LoVo (cell line): ENCODE data around the gene BABAM1.
A peak's percentile ranks its signal among the peaks of the same experiment; 100 is the strongest.

Source experiments
- DNase-seq: peaks from one replicate; pipeline ENCODE4 v3.0.0-alpha.2; 2016; ENCODE audit warnings: low spot score

Gene BABAM1

GRCh38 chr19:17266975-17267788 lies at the start of gene BABAM1:
TSS of gene BABAM1 (plus strand) at chr19:17267443. CDS start at chr19:17268807, 1,364 bp downstream.
- DNase-seq = peak; percentile 95

DNA sequence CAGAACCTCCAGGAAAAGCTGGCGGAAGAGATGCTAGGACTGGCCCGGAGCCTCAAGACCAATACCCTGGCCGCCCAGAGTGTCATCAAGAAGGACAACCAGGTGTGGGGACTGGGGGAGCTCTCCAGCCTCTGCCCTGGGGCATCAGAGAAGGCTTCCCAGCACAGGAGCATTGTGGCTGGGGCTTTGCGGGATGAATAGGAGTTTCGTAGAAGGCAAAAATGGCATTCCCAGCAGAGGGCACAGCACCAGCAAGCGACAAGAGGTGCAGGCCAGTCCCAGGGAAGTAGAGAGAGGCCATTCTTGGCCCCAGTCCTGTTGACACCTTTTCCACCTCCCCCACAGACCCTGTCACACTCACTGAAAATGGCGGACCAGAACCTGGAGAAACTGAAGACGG lies 48.0 kb upstream of the BABAM1 start:
- no peak for DNase-seq

DNA sequence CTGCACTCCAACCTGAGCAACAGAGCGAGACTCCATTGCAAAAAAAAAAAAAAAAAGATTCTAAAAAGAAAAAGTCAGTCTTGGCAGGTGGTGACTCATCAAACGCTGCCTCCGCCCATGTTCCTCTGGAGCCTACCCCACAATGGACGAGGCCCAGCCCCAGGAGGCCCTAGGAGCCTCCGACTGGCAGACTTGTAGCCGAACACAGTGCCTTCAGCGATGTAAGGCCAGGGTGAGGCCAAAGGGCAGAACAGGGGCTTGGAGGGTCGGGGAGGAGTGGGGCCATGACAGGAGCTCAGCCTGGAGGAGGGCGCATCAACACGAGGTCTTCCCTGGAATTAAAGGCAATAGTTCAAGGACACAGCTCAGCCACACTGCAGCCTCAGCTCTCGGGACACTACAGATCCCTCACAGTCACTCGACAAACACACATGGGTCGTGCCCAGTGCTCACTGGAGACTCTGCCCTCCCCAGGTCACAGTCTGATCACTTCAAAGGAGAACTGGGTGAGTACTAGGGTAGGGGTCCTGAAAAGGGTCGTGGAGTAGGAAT lies 47.0 kb upstream of the BABAM1 start:
- DNase-seq = peak; percentile 39

DNA sequence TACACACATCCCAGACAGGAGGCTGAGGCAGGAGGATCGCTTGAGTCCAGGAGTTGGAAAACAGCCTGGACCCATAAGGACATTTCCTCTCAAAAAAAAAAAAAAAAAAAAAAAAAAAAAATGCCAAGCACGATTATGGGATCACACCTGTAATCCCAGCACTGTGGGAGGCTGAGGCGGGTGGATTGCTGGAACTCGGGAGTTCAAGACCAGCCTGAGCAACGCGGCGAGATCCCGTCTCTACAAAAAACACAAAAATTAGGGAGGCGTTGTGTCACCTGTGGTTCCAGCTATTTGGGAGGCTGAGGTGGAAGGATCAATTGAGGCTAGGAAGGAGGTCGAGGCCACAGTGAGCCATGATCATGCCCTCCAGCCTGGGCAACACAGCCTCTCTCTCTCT lies 42.2 kb upstream of the BABAM1 start:
- no peak for DNase-seq

GRCh38 chr19:17226002-17226933 lies 41.0 kb upstream of the BABAM1 start, which contains the start of gene OCEL1:
TSS of gene OCEL1 (plus strand) at chr19:17226226. CDS start at chr19:17226248, 22 bp downstream.
- DNase-seq = peak; percentile 98

DNA sequence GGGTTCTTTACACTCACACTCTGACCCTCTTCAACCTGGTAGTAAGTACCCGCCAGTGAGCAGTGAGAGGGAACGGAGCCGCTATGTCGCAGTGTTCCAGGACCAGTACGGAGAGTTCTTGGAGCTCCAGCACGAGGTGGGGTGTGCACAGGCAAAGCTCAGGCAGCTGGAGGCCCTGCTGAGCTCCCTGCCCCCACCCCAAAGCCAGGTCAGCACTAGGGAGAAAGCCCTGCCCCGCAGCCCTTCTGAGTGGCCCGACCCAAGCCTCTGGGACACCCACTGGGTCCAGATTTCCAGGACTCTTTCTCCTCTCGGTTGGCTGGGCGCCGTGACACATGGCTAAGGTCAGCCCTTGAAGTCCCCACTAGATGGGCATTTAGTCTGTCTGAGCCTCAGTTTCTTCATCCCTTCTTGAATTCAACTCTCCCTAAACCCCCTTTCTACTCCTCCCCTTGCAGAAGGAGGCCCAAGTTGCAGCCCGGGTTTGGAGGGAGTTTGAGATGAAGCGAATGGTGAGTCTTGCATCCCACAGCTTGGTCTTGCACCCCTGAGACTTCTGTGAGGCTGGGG lies 39.4 kb upstream of the BABAM1 start:
- no peak for DNase-seq

GRCh38 chr19:17229890-17230289 lies 37.4 kb upstream of the BABAM1 start:
- DNase-seq = no peak

GRCh38 chr19:17232258-17232657 lies 35.0 kb upstream of the BABAM1 start:
- DNase-seq = no peak

- DNase-seq = peak; percentile 68
Observed at GRCh38 chr19:17234911-17235299, 32.3 kb upstream of the BABAM1 start.

GRCh38 chr19:17235300-17235970 lies 31.8 kb upstream of the BABAM1 start:
- peak; percentile 73 for DNase-seq

DNA sequence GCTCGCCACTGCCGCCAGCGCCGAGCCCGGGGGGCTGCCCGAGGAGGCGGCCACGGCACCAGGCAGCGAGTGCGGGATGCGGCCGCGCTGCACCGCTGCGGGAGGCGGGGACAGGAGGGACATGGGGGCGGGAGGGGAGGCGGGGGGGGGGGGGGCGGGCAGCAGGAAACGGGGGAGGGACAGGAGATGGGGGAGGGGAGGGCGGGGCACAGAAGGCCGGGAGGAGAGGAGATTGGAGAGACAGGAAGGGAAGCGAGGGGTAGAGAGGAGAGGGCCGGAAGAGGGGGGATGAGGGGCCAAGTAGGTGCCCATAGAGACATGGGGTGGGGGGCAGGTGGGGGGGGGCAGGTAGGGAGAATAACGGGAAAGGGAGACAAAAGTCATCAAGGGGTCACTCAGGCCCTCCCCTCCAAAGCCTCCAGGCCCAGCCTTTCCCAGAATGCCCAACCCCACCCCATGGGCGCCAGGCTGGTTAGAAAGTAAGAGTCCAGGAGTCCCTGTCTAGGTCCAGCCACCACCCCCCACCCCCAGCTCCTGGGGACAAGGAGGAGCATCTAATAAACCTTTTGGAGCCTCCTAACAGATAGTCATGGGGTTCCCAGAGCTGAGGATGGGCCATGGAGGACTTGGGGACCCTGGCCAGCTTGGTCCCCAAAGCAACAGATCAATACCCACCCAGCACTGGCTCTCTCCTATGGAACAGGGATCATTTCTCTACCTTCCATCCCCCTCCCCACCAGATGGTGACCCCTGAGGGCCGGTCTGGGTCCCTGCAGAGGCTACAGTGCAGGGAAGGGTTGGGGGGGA lies 31.1 kb upstream of the BABAM1 start:
- DNase-seq = peak; percentile 18

- DNase-seq = no peak
Observed at GRCh38 chr19:17236811-17237543, 30.3 kb upstream of the BABAM1 start.

DNA sequence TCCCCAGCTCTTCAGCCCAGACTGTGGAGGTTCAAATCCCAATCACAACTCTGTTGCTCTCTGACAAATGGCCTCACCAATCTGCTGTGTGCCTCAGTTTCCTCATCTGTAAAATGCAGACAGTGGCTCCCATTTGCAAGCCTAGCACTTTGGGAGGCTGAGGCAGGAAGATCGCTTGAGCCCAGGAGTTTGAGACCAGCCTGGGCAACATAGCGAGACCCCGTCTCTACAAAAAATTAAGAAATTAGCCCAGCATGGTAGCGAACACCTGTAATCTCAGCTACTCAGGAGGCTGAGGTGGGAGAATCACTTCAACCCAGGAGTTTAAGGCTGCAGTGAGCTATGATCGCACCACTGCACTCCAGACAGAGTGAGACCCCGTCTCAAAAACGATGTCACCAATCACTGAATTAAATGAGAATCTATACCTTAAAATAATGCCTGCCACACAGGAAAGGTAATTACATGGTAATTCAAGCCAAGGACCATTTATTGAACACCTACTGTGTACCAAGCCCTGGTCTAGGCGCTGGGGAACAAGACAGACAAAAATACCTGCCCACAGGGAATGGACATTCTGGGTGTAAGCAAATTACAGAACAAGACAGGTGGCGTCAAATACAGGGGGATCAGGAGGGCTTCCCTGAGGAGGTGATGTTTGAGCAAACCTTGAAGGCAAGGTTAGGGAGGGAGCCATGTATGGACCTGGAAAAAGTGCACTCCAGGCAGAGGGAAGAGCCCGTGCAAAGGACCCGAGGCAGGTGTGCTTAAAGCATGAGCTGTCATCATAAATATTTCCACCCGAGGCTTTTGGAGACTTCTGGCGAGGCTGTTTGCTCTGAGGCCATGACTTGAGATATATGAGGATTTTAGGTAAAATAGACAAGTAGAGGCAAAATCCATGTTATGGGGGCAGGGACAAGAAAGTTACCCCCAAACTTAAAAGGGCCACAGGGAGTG lies 29.2 kb upstream of the BABAM1 start:
- DNase-seq = no peak

GRCh38 chr19:17240062-17240752 lies 27.0 kb upstream of the BABAM1 start:
- DNase-seq = no peak

DNA sequence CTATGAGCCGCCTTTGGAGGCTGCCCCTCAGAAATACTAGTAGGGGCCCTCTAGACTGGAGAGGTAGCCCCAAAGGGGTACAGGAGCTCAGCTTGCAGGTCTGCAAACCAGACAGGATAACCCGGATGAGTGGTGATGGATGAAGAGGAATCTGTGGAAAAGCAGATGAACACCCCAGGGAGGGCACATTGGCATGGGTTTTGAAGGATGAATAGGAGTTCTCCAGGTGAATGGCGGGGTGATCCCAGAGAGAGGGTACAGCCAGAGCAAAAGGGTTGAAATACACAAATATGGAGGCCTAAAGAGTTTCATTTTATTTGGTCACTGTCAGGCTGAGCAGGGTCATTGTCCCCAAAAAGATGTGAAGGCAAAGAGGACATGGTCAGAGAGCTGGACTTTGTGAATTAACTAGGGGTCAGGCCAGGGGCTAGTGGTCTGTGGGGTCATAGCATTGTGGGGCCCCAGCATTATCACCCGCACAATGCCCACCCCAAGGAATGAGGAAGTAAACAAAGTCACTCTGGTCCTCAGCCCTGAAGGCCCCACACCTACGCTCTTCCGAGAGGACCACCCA lies 26.3 kb upstream of the BABAM1 start:
- DNase-seq = no peak

- DNase-seq = no peak
Observed at GRCh38 chr19:17242431-17243208, 24.6 kb upstream of the BABAM1 start.

- DNase-seq = no peak
Observed at GRCh38 chr19:17243211-17243829, 23.9 kb upstream of the BABAM1 start.
